Mesenchymal stem cell (in vitro differentiated cells and primary cell): Measurements from ENCODE around the gene CDKN2AIPNL. TPM values are rescaled to one million over a fixed set of nuclear protein-coding genes. Genes with fewer than 3 reads are reported as not detected.
A peak's percentile ranks its signal among the peaks of the same experiment; 100 is the strongest.

Experiments used
- DNase-seq: peaks from one replicate; pipeline ENCODE4 v3.0.0-alpha.2; 2013
- H2AFZ ChIP-seq: one replicate; pipeline ENCODE4 v1.6.1; 2013; ENCODE audit warnings: low read depth, mild to moderate bottlenecking, control low read depth, inconsistent platforms, low read length, moderate library complexity
- H2AK5ac ChIP-seq: 2 replicates; pipeline ENCODE4 v1.6.1; 2013; ENCODE audit warnings: low read length, moderate library complexity, mild to moderate bottlenecking, inconsistent platforms; ENCODE audit not compliant: severe bottlenecking
- H2BK120ac ChIP-seq: one replicate; pipeline ENCODE4 v1.6.1; 2013; ENCODE audit warnings: low read depth, mild to moderate bottlenecking, inconsistent platforms, low read length, moderate library complexity
- H2BK12ac ChIP-seq, 2 experiments: one replicate each; pipeline ENCODE4 v1.6.1; 2013; ENCODE audit warnings: inconsistent platforms in 2 of 2, low read length in 2 of 2, mild to moderate bottlenecking in 2 of 2, moderate library complexity in 2 of 2, control low read depth in 1 of 2
- H2BK15ac ChIP-seq: one replicate; pipeline ENCODE4 v1.6.1; 2013; ENCODE audit warnings: mild to moderate bottlenecking, low read depth, inconsistent platforms; ENCODE audit not compliant: poor library complexity, severe bottlenecking
- H2BK5ac ChIP-seq: 2 replicates; pipeline ENCODE4 v1.6.1; 2013; ENCODE audit warnings: low read depth, mild to moderate bottlenecking, low read length, control low read depth, inconsistent platforms; ENCODE audit not compliant: poor library complexity, severe bottlenecking
- H3K14ac ChIP-seq, 2 experiments: one replicate each; pipeline ENCODE4 v1.6.1; 2013; ENCODE audit warnings: inconsistent platforms in 2 of 2, low read length in 2 of 2, control low read depth in 1 of 2, mild to moderate bottlenecking in 1 of 2, moderate library complexity in 1 of 2
- H3K18ac ChIP-seq, 2 experiments: one replicate each; pipeline ENCODE4 v1.6.1; 2013; ENCODE audit warnings: inconsistent platforms in 2 of 2, low read length in 2 of 2, control low read depth in 1 of 2, low read depth in 1 of 2, mild to moderate bottlenecking in 1 of 2
- H3K23ac ChIP-seq, 2 experiments: one replicate each; pipeline ENCODE4 v1.6.1; 2013; ENCODE audit warnings: inconsistent platforms in 2 of 2, low read length in 2 of 2, mild to moderate bottlenecking in 2 of 2, moderate library complexity in 2 of 2, control low read depth in 1 of 2
- H3K27ac ChIP-seq: 2 replicates; pipeline ENCODE4 v1.5.1; 2013; ENCODE audit warnings: mild to moderate bottlenecking, moderate library complexity, low read length, control low read depth, inconsistent platforms; ENCODE audit not compliant: poor library complexity, severe bottlenecking
- H3K27me3 ChIP-seq, 2 experiments: 2 replicates each; pipeline versions ENCODE4 v1.6.1 to v1.7.0; 2013; ENCODE audit warnings: low read length in 2 of 2, mild to moderate bottlenecking in 2 of 2, moderate library complexity in 2 of 2, control low read depth in 1 of 2, inconsistent platforms in 1 of 2; ENCODE audit not compliant: control insufficient read depth in 1 of 2, insufficient read depth in 1 of 2
- H3K36me3 ChIP-seq, 2 experiments: 2 replicates each; pipeline versions ENCODE4 v1.6.1 to v1.7.0; 2013; ENCODE audit warnings: low read length in 2 of 2, control low read depth in 1 of 2, inconsistent platforms in 1 of 2, low read depth in 1 of 2, mild to moderate bottlenecking in 1 of 2; ENCODE audit not compliant: insufficient read depth in 2 of 2, control insufficient read depth in 1 of 2
- H3K4ac ChIP-seq, 2 experiments: one replicate each; pipeline ENCODE4 v1.6.1; 2013; ENCODE audit warnings: inconsistent platforms in 2 of 2, low read length in 2 of 2, mild to moderate bottlenecking in 2 of 2, moderate library complexity in 2 of 2, control low read depth in 1 of 2, low read depth in 1 of 2
- H3K4me1 ChIP-seq: 2 replicates; pipeline ENCODE4 v1.6.1; 2013; ENCODE audit warnings: low read depth, low read length, control low read depth; ENCODE audit not compliant: control insufficient read depth, insufficient read depth
- H3K4me2 ChIP-seq: 2 replicates; pipeline ENCODE4 v1.6.1; 2013; ENCODE audit warnings: low read length, mild to moderate bottlenecking, inconsistent platforms; ENCODE audit not compliant: poor library complexity, severe bottlenecking
- H3K4me3 ChIP-seq, 2 experiments: 2 replicates each; pipeline versions ENCODE4 v1.5.1 to v1.7.0; 2013; ENCODE audit warnings: low read length in 2 of 2, mild to moderate bottlenecking in 2 of 2, control low read depth in 1 of 2, low read depth in 1 of 2; ENCODE audit not compliant: insufficient read depth in 1 of 2
- H3K79me1 ChIP-seq: replicated peaks from 2 replicates; pipeline ENCODE4 v1.6.1; 2013; ENCODE audit warnings: mild to moderate bottlenecking, control low read depth, low read length, inconsistent platforms; ENCODE audit not compliant: poor library complexity, severe bottlenecking
- H3K9ac ChIP-seq: 2 replicates; pipeline ENCODE4 v1.7.0; 2013; ENCODE audit warnings: mild to moderate bottlenecking, low read length, moderate library complexity
- H3K9me3 ChIP-seq: 2 replicates; pipeline ENCODE4 v1.7.0; 2013; ENCODE audit warnings: mild to moderate bottlenecking, low read length; ENCODE audit not compliant: control insufficient read depth
- H4K8ac ChIP-seq: one replicate; pipeline ENCODE4 v1.6.1; 2013; ENCODE audit warnings: inconsistent platforms, mild to moderate bottlenecking, low read length, moderate library complexity
- H4K91ac ChIP-seq: one replicate; pipeline ENCODE4 v1.6.1; 2013; ENCODE audit warnings: mild to moderate bottlenecking, low read length, inconsistent platforms
- WGBS: methylation state at CpG from one replicate; pipeline ENCODE4 v1.1.7; 2013; ENCODE audit warnings: mixed read lengths; 5-methylcytosine and 5-hydroxymethylcytosine counted together
- polyA plus RNA-seq, 2 experiments: library from polyadenylated mRNA; stranded (reverse); fragments of 200-250 nt; gene quantifications; one replicate each; pipeline ENCODE4 v1.2.3, GENCODE V29; 2013

Gene CDKN2AIPNL
- polyA plus RNA-seq (2013, experiment 1 of 2) = 20.0 TPM
- polyA plus RNA-seq (2013, experiment 2 of 2) = 19.1 TPM

GRCh38 chr5:134411546-134412266 is at the start of gene CDKN2AIPNL:
TSS of gene CDKN2AIPNL (minus strand) at chr5:134411881. CDS start at chr5:134411854, 27 bp downstream.
- no peak within 1 kb of the TSS for H3K23ac ChIP-seq
- H2AFZ ChIP-seq = peak within 1 kb of the TSS; percentile 93
- no peaks in the 10 kb centered on the region for H3K9me3 ChIP-seq
- peak within 1 kb of the TSS; percentile 46 for H2AK5ac ChIP-seq
- peak within 1 kb of the TSS; percentile 69 to 96 for H2BK12ac ChIP-seq
- H3K79me1 ChIP-seq = peaks cover 18% of the 10 kb centered on the region
- peak within 1 kb of the TSS; percentile 95 for H3K4me2 ChIP-seq
- peak within 1 kb of the TSS; percentile 95 for H3K9ac ChIP-seq
- no peaks in the 10 kb centered on the region for H3K27me3 ChIP-seq
- peak within 1 kb of the TSS; percentile 92 for H2BK15ac ChIP-seq
- no peak within 1 kb of the TSS for H3K27ac ChIP-seq
- H4K8ac ChIP-seq = peak within 1 kb of the TSS; percentile 99
- no peak within 1 kb of the TSS for H2BK5ac ChIP-seq
- peak within 1 kb of the TSS; percentile 86 to 95 for H3K4ac ChIP-seq
- peak within 1 kb of the TSS; percentile 92 to 99 for H3K18ac ChIP-seq
- H3K4me1 ChIP-seq = peaks cover 13% of the 10 kb centered on the region
- peak within 1 kb of the TSS; percentile 74 to 97 for H3K4me3 ChIP-seq
- peak; percentile 87 for DNase-seq
- H4K91ac ChIP-seq = peak within 1 kb of the TSS; percentile 95
- peak within 1 kb of the TSS; percentile 91 for H2BK120ac ChIP-seq
- WGBS = 5% methylated on average over 59 of the region's 61 CpGs
- peak within 1 kb of the TSS in 1 of 2 experiments; percentile 74 for H3K14ac ChIP-seq
- H3K36me3 ChIP-seq = peaks cover 0 to 19% of the 10 kb centered on the region in 2 experiments

GRCh38 chr5:134460551-134460950 is 48.9 kb upstream of the CDKN2AIPNL start:
- Histone ChIP-seq H4K8ac (no peak overlapping the region), H2BK120ac (no peak overlapping the region)
- 80% methylated on average over 7 of the region's 8 CpGs for WGBS

GRCh38 chr5:134459491-134459890 is 47.8 kb upstream of the CDKN2AIPNL start:
- Histone ChIP-seq H3K27ac (no peak overlapping the region), H3K4me2 (no peak overlapping the region), H4K91ac (no peak overlapping the region), H2BK15ac (no peak overlapping the region), H2BK5ac (no peak overlapping the region), H3K36me3 (no peaks in the 10 kb centered on the region), H3K27me3 (no peaks in the 10 kb centered on the region), H3K23ac (no peak overlapping the region), H3K9me3 (no peaks in the 10 kb centered on the region), H4K8ac (peak overlapping the region; percentile 16), H2BK120ac (no peak overlapping the region), H3K14ac (no peak overlapping the region), H2AK5ac (peak overlapping the region; percentile 55), H3K4me1 (peaks cover 22% of the 10 kb centered on the region), H2AFZ (no peak overlapping the region), H3K4ac (peak overlapping the region in 1 of 2 experiments; percentile 0), H3K18ac (peak overlapping the region in 1 of 2 experiments; percentile 6), H3K9ac (no peak overlapping the region), H3K4me3 (no peak overlapping the region), H3K79me1 (no peaks in the 10 kb centered on the region), H2BK12ac (peak overlapping the region; percentile 38 to 65)
- 80% methylated on average over 1 of the region's 1 CpG for WGBS
- no peak for DNase-seq

More at GRCh38 chr5:134460551-134460950, 48.9 kb upstream of the CDKN2AIPNL start:
- Histone ChIP-seq H3K4me3 (no peak overlapping the region), H3K79me1 (no peaks in the 10 kb centered on the region), H2BK15ac (peak overlapping the region; percentile 26), H3K4ac (peak overlapping the region; percentile 5 to 42), H3K27ac (no peak overlapping the region), H4K91ac (peak overlapping the region; percentile 54), H3K4me1 (peaks cover 28% of the 10 kb centered on the region), H3K18ac (no peak overlapping the region), H3K27me3 (no peaks in the 10 kb centered on the region), H3K9ac (no peak overlapping the region), H2AK5ac (no peak overlapping the region), H3K14ac (peak overlapping the region in 1 of 2 experiments; percentile 28), H3K36me3 (no peaks in the 10 kb centered on the region), H3K4me2 (no peak overlapping the region), H2BK5ac (no peak overlapping the region), H3K9me3 (no peaks in the 10 kb centered on the region), H3K23ac (no peak overlapping the region), H2AFZ (no peak overlapping the region), H2BK12ac (peak overlapping the region; percentile 18 to 83)
- DNase-seq = no peak

- H3K9me3 ChIP-seq = no peaks in the 10 kb centered on the region
- H2BK120ac ChIP-seq = no peak overlapping the region
- H3K18ac ChIP-seq = peak overlapping the region; percentile 6 to 42
- H2BK12ac ChIP-seq = peak overlapping the region; percentile 0 to 65
- H4K8ac ChIP-seq = peak overlapping the region; percentile 16
- no peak for DNase-seq
- H3K4me1 ChIP-seq = peaks cover 21% of the 10 kb centered on the region
- peak overlapping the region in 1 of 2 experiments; percentile 0 for H3K4ac ChIP-seq
- no peak overlapping the region for H2BK5ac ChIP-seq
- no peak overlapping the region for H3K23ac ChIP-seq
- no peak overlapping the region for H3K4me2 ChIP-seq
- H3K14ac ChIP-seq = peak overlapping the region in 1 of 2 experiments; percentile 66
- WGBS = 98% methylated on average over 8 of the region's 8 CpGs
- no peaks in the 10 kb centered on the region for H3K79me1 ChIP-seq
- peak overlapping the region; percentile 6 for H3K27ac ChIP-seq
- no peak overlapping the region for H3K9ac ChIP-seq
- H2AK5ac ChIP-seq = peak overlapping the region; percentile 33
- no peak overlapping the region for H3K4me3 ChIP-seq
- no peak overlapping the region for H2AFZ ChIP-seq
- H3K36me3 ChIP-seq = no peaks in the 10 kb centered on the region
- no peak overlapping the region for H4K91ac ChIP-seq
- H2BK15ac ChIP-seq = no peak overlapping the region
- no peaks in the 10 kb centered on the region for H3K27me3 ChIP-seq
Observed at GRCh38 chr5:134459010-134459403, 47.3 kb upstream of the CDKN2AIPNL start.
